CD4-positive, alpha-beta T cell (primary cell): ENCODE data around the gene C4orf50. TPM values are rescaled to one million over a fixed set of nuclear protein-coding genes. Genes with fewer than 3 reads are reported as not detected.

ENCODE experiments used
- ATAC-seq: fragments of 200-7000 bp; cut with Tn5 transposase; one replicate; pipeline ENCODE4 v1.10.0; 2022; ENCODE audit warnings: mild to moderate bottlenecking; ENCODE audit not compliant: poor library complexity
- CTCF ChIA-PET: fragments of 350-600 bp; sonication (Branson Sonifier 250); formaldehyde crosslinking; loops from one replicate; lab custom pipeline; 2021; ENCODE audit warnings: antibody characterized with exemption, inconsistent platforms; lab: Charles Lee
- POLR2A ChIA-PET: fragments of 350-600 bp; sonication (Branson Sonifier 250); formaldehyde crosslinking; loops from one replicate; lab custom pipeline; 2021; ENCODE audit warnings: antibody characterized with exemption, inconsistent platforms; lab: Charles Lee
- DNase-seq, 14 experiments: peaks; one replicate each; pipeline ENCODE4 v3.0.0-alpha.2; 2013 to 2020; ENCODE audit warnings: mixed read lengths in 2 of 14
- H3K27ac ChIP-seq, 2 donors: one replicate each; pipeline versions ENCODE4 v1.5.1 to v1.7.0; 2013; ENCODE audit warnings: low read length in 2 of 2, low read depth in 1 of 2, mild to moderate bottlenecking in 1 of 2
- H3K27me3 ChIP-seq, 2 experiments: 1 replicate in 1 of 2; 2 replicates in 1 of 2; pipeline versions ENCODE4 v1.6.1 to v1.7.0; 2013; ENCODE audit warnings: low read length in 2 of 2, control low read depth in 1 of 2, mild to moderate bottlenecking in 1 of 2, moderate library complexity in 1 of 2; ENCODE audit not compliant: insufficient read depth in 2 of 2, control insufficient read depth in 1 of 2
- H3K36me3 ChIP-seq: one replicate; pipeline ENCODE4 v1.6.1; 2013; ENCODE audit warnings: low read length, control low read depth; ENCODE audit not compliant: insufficient read depth
- H3K4me1 ChIP-seq: one replicate; pipeline ENCODE4 v1.6.1; 2013; ENCODE audit warnings: low read length, control low read depth; ENCODE audit not compliant: insufficient read depth
- H3K4me3 ChIP-seq: one replicate; pipeline ENCODE4 v1.5.1; 2013; ENCODE audit warnings: mild to moderate bottlenecking, low read length, moderate library complexity
- H3K9me3 ChIP-seq, 2 experiments: 1 replicate in 1 of 2; 2 replicates in 1 of 2; pipeline versions ENCODE4 v1.6.1 to v1.7.0; 2013; ENCODE audit warnings: low read length in 2 of 2, mild to moderate bottlenecking in 2 of 2, control low read depth in 1 of 2, moderate library complexity in 1 of 2; ENCODE audit not compliant: control insufficient read depth in 1 of 2, insufficient read depth in 1 of 2
- H3K27ac Mint-ChIP-seq: one replicate; pipeline ENCODE4 v1.8.0; 2020; ENCODE audit warnings: mixed read lengths
- H3K27me3 Mint-ChIP-seq: one replicate; pipeline ENCODE4 v1.8.0; 2021; ENCODE audit warnings: mixed read lengths
- H3K36me3 Mint-ChIP-seq: one replicate; pipeline ENCODE4 v1.8.0; 2021; ENCODE audit warnings: low read depth, mixed read lengths
- H3K4me1 Mint-ChIP-seq: one replicate; pipeline ENCODE4 v1.8.0; 2021; ENCODE audit warnings: low read depth, mixed read lengths
- H3K4me3 Mint-ChIP-seq: one replicate; pipeline ENCODE4 v1.8.0; 2020; ENCODE audit warnings: mild to moderate bottlenecking, mixed read lengths
- H3K9me3 Mint-ChIP-seq: one replicate; pipeline ENCODE4 v1.8.0; 2020; ENCODE audit warnings: mixed read lengths
- CTCF ChIP-seq: fragments of 200-600 bp; IDR thresholded peaks from one replicate; pipeline ENCODE4 v1.8.0; 2022; ENCODE audit warnings: antibody characterized with exemption, mild to moderate bottlenecking
- intact Hi-C, 2 experiments: fragments of 100-400 bp; cut with DNase I in 1 of 2; cut with micrococcal nuclease in 1 of 2; formaldehyde crosslinking; loops; one replicate each; pipeline versions ENCODE4 v1.15.1 to v1.9.0; 2023 to 2025; cut with DNase I, micrococcal nuclease
- total RNA-seq, 174 experiments: library from RNA in 2 of 174; stranded (reverse) in 2 of 174; gene quantifications; one replicate each; pipeline ENCODE4 v1.2.3 and lab custom pipeline; 2021 to 2026

Gene C4orf50
- total RNA-seq, 2 experiments from 2014 or later: 0.16 to 0.20 TPM

GRCh38 chr4:6043843-6044242 lies 25.6 kb upstream of the C4orf50 start:
- Mint-ChIP-seq H3K9me3 (no peaks in the 10 kb centered on the region), H3K4me1 (peaks cover 5% of the 10 kb centered on the region), H3K4me3 (no peak overlapping the region), H3K27me3 (peaks cover 16% of the 10 kb centered on the region), H3K27ac (no peak overlapping the region), H3K36me3 (no peaks in the 10 kb centered on the region)
- Histone ChIP-seq H3K27me3 (no peaks in the 10 kb centered on the region), H3K4me1 (peaks cover 2% of the 10 kb centered on the region), H3K36me3 (no peaks in the 10 kb centered on the region), H3K4me3 (no peak overlapping the region), H3K27ac (no peak overlapping the region), H3K9me3 (peaks cover 0 to 6% of the 10 kb centered on the region in 2 experiments)
- intact Hi-C loops: no loop called here
- DNase-seq (no peak), ATAC-seq (no peak)
- TF ChIP-seq CTCF: no peak
- CTCF ChIA-PET: no interaction called here
- POLR2A ChIA-PET: no interaction called here

GRCh38 chr4:6043188-6043587 lies 25.0 kb upstream of the C4orf50 start:
- Histone ChIP-seq H3K36me3 (no peaks in the 10 kb centered on the region), H3K27ac (no peak overlapping the region), H3K9me3 (peaks cover 0 to 6% of the 10 kb centered on the region in 2 experiments), H3K4me3 (no peak overlapping the region), H3K4me1 (no peaks in the 10 kb centered on the region), H3K27me3 (no peaks in the 10 kb centered on the region)
- ATAC-seq (no peak), DNase-seq (no peak)
- peaks cover 1% of the 10 kb centered on the region for H3K4me1 Mint-ChIP-seq
- H3K27me3 Mint-ChIP-seq: peaks cover 16% of the 10 kb centered on the region
- intact Hi-C loops: no loop called here
- H3K4me3 Mint-ChIP-seq: no peak overlapping the region
- H3K36me3 Mint-ChIP-seq: no peaks in the 10 kb centered on the region
- CTCF ChIA-PET: no interaction called here
- TF ChIP-seq CTCF: no peak
- no peaks in the 10 kb centered on the region for H3K9me3 Mint-ChIP-seq
- POLR2A ChIA-PET: no interaction called here
- H3K27ac Mint-ChIP-seq: no peak overlapping the region

- no peak overlapping the region for H3K27ac Mint-ChIP-seq
- H3K27ac ChIP-seq: no peak overlapping the region
- intact Hi-C loops: no loop called here
- H3K9me3 ChIP-seq: peaks cover 0 to 6% of the 10 kb centered on the region in 2 experiments
- DNase-seq (no peak), ATAC-seq (no peak)
- H3K27me3 ChIP-seq: no peaks in the 10 kb centered on the region
- ChIA-PET CTCF (no interaction called here), POLR2A (no interaction called here)
- H3K4me1 ChIP-seq: no peaks in the 10 kb centered on the region
- H3K4me1 Mint-ChIP-seq: no peaks in the 10 kb centered on the region
- H3K36me3 Mint-ChIP-seq: no peaks in the 10 kb centered on the region
- H3K36me3 ChIP-seq: no peaks in the 10 kb centered on the region
- TF ChIP-seq CTCF: no peak
- H3K9me3 Mint-ChIP-seq: no peaks in the 10 kb centered on the region
- no peak overlapping the region for H3K4me3 Mint-ChIP-seq
- H3K27me3 Mint-ChIP-seq: peaks cover 16% of the 10 kb centered on the region
- no peak overlapping the region for H3K4me3 ChIP-seq
Measured at GRCh38 chr4:6042293-6043063, 24.2 kb upstream of the C4orf50 start.
